ENCODE measurements around the gene DUS1L.

DUS1L gene

DNA sequence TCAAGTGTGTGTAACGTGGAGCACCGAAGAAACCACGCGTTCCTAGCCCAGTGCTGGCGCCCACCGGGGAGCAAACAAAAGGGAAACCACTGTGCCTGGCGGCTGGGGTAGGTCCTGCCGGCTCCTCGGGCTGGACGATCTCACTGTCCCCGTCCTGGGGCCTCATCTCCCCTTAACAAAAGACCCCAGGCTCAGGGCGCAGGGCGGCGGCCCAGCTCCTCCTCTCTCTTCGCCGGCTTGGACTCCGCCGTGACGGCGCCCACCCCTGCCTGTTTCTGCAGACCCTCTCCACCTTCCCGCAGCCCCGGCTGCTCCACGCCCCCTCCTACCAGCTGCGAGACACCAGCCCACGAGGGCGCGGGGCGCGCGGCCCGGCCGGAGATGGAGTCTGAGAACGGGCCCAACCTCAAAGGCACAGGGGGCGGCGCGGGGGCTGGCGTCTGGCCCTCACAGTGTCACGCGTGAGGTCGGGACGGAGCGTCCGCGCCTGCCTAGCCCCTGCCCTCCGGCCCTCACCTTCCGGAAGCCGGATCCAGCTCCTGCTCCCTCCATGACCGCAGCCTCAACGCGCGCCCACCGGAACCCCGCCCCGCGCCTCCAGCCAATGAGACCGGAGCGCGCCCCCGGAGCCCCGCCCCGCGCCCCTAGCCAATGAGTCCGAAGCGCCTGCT lies 43.2 kb downstream of the DUS1L start, which contains the start of gene CENPX:
Gene CENPX (minus strand): TSS at position 569 of the 671 bp plus-strand sequence. CDS start 17 bp downstream, at position 552.
- peak; percentile 58 for DNase-seq

DNA sequence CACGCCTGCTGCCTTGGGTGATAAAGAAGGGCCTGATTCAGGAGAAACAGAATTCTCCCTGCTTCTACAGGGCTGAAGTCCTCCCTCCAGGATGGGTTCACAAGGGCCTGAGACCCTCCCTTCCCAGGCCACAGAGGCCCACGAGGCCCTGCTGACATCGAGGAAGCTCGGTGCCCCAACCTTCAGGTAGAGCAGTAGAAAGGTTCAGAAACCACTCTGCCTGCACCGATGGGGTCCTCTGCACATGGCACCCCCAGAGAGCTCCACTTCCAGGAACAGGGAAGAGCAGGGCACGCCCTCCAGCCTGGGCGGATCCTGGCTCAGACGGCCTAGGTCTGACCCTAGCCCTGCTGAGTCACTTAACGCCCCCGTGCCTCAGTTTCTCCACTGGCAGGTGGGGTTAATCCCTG lies 43.7 kb downstream of the DUS1L start:
- no peak for DNase-seq

DNA sequence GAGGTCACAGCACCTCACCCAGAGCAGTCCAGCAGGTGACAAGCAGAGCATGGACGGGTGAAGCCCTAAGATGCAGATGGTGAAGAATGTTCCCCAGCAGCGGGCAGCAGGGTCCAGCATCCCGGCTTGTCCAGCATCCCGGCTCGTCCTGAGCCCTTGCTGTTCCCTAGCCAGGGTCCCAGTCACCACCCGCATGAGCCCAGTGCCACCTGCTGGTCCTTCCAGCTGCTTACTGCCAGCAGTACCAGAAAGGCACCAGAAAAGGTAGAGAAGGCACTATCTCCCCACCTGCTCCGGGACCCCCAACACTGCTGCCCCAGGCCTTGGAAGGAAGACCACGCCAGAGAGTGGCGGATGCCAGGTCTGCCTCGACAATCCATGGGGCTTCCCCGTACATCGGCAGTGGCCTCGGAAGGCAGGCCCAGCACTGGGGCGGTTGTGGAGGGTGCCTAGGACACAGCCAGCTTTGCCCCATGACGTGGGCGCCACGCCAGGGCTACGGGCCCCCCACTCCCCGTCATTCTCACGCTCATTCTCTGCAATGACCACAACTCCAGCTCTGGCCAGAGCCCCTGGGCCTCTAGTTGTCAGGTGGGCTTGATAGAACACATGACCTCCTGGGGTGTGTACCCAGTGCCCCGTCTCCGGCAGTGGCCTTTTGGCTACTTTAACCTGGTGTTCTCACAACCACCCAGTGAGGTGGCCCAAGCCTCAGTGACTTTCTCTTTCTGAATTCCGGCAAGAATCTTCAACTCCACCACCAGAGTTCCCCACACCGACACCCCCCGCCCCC lies 44.3 kb downstream of the DUS1L start:
- peak; percentile 72 for DNase-seq

DNA sequence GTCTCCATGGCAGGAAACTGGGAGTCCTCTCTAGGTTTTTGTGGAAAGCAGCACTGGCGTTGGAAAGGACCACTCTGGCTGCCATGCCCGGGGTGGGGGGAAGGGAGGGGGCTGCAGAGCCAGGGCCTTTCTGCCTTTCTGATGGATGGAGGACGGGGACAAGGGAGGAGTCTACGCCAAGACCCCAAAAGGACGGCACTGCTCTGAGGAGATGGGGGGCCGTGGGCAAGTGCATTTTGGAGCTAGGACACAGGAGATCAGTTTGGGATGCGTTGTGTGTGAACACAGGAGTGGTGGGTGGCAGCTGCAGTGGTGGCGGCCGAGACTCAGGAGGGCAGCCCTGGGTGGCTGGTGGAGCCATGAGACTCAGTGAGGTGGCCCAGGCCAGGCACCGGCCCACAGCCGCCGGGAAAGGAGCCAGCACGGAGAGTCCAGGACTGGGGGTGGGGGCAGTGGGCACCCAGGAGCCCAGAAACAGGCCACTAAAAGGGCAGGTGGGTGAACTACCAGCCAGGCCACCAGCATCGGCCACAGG lies 45.0 kb downstream of the DUS1L start:
- no peak for DNase-seq

DNA sequence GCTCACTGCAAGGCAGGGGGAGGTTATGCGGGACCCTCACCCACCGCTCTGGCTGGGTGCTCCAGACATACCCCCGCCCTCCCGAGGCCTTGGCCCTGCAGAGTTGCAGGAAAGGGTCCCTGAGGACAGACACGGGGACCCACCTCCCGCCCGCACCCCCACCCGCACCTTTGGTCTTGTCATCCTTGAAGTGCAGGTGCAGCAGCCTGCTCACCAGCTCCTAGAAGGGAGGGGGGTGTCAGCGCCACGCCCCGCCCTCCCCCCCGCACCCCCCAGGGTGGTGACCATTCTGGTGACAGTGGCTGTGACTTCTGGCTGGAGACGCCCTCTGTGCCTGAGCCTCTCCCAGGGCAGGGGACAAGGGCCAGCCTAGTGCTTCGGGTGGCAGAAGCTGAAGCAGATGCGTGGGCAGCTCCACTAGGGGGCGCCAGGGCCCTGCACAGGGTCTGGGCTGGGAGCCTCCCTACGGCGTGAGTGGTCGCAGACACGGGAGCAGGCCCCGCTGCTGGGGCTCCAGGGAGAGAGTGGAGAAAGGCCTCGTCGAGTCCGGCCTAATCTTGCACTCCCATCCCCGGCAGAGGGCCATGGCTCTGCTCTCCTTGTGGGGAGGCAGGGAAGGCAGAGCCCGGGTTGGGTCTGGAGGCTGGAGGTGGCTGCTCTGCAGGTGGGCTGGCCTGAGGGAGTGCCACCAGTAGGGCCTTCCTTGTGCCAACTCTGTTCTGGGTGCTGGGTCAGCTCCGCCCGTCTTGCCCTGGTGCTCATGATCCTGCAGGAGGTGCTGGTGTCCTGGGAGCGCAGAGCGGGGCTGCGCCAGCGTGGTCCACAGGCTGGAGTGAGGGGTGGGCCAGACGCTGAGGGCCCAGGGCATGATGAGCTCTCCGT lies 45.7 kb downstream of the DUS1L start:
- DNase-seq: peak; percentile 84

DNA sequence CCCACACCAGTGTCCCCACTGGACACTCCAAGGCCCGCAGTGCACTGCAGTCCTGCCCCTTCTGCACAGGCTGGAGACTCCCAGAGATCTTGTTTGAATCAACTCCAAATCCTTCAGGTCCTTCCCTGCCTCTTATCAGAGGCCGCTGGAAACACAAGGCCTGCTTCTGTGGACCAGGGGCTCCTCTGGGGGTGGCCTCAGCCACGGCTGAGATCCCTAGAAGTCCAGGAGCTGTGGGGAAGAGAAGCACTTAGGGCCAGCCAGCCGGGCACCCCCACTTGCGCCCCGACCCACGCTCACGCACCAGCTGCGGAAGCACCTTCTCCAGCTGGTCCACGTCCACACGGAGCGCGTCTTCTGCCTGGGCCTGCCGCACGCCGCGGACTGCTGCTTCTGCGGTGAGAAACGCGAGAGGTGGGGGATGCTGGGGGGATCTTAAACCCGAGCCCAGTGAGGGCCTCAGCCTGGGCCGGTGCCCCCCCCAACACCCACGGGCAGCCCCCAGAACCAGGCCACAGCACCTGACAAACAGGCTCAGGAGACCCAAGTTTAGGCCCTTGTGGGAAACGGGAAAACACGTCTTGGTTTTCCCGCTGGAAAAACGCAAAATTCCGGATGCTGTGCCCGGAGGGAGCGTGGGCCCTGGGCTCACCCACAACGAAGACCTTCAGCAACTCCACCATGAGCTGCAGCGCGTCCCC lies 46.5 kb downstream of the DUS1L start:
- no peak for DNase-seq

DNA sequence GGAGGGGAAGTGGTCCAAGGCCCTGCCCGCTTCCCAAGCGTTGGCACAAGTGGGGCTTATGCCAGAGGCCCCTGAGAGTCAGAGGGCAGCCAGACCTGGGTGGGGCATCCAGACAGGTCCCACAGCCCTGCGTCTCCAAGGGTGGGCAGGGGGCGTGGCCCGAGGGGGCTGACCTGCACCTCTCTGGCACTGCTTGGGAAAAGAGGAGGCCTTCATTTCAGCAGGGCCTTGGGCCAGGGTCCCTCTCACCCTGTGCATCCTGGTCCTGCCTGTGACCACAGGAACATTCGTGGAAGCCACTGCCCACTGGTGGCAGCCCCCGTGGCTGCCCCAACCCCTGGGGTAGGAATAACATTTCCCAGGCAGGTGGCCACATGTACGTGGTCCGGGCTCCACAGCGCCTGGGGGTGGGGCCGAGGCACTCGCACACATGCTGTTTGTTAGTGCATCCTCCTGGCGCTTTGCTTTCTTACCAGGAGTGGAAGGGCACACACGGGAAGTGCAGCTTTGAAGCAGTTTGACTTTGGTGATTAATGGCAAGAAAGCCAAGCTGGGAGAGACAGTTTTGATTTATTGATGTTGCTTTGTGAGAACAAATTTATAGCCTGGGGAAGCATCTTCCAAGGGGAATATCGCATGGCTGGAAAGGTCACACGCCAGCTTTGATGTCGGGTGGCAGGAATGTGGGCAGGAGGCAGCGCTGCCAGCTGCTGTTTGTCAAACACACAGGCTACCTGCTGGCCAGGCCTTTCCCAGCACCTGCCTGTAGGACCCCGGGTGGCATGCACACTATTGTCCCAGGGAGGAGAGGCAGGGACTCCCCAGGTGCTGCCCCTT lies 47.2 kb downstream of the DUS1L start:
- peak; percentile 28 for DNase-seq

DNA sequence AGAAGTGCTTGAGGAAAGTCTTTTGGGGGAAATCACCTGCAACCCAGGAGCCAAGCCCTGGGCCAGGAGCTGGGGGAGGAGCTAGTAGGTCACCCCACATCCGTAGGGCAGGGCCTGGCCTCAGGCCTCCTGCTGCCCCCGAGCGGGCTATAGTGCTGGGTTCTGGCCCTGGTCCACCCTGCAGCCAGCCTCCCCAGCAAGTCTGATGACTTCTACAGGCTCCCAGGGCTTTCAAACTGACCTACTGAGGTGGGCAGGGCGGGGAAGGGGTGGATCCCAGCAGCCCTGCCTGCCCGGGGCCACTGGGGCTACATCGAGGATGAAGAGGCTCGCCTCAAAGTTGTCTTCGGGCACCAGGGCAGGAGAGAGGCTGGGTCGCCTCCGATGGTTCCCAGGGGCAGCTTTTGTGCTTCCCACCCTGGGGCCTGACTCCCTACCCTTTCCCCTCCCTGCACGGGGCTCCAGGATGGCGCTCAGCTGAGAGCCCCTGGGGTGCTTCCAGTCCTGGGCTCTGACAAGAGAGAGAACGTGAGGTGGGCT lies 47.9 kb downstream of the DUS1L start:
- no peak for DNase-seq

DNA sequence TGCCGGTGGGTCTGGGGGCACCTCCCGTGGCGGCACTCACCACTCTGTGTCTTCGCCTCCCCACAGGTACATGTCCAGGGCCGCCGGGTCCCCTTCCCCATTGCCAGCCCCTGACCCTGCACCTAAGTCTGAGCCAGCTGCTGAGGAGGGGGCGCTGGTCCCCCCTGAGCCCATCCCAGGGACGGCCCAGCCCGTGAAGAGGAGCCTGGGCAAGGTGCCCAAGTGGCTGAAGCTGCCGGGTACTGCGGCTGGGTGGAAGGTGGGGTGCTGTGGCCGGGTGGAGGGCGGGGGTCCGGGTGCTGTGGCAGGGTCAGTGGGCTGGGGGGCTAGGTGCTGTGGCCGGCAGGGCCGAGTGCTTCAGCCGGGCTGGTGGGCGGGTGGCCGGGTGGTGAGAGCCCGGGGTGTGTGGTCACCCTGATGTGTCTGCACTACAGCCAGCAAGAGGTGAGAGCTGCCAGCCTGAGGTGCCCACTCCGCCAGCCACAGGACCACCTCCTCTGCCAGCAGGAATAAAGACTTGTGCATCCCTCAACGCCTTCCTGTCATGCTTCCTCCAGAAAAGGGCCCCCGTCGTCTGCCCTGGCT lies 48.6 kb downstream of the DUS1L start:
- no peak for DNase-seq

DNA sequence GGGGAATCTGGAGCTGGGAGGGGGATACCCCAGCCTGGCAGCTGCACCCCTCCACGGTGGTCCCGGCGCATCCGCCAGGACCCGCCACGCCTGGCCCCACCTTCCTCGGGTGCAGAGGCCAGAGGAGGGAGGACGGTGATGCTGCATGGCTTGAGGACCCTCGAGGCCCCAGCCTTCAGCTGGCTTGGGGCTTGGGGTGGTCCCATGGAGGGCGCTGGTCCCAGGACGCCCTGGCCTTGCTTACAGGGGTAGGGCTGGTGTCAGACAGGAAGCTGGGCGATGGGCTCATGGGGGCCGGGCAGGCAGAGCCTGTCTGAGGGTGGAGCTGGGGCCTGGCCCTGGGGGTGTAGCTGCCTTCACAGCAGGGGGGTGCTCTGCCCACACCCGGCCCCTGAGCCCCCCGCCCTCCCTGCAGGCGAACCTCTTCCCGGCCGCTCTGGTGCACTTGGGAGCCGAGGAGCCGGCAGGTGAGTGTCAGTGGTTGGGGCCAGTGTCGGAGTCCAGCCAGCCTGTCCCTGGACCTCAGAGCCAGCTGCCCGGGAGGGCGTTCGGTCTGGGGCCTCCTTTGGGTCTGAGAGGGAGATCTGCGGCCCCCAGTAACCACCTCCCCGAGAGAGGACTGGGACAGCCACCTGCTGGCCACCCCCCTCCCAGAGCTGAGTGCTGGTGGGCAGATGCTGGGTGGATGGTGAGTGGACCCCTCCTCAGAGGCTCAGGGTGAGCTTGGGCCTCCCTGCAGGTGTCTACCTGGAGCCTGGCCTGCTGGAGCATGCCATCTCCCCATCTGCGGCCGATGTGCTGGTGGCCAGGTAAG lies 49.3 kb downstream of the DUS1L start:
- no peak for DNase-seq

DNA sequence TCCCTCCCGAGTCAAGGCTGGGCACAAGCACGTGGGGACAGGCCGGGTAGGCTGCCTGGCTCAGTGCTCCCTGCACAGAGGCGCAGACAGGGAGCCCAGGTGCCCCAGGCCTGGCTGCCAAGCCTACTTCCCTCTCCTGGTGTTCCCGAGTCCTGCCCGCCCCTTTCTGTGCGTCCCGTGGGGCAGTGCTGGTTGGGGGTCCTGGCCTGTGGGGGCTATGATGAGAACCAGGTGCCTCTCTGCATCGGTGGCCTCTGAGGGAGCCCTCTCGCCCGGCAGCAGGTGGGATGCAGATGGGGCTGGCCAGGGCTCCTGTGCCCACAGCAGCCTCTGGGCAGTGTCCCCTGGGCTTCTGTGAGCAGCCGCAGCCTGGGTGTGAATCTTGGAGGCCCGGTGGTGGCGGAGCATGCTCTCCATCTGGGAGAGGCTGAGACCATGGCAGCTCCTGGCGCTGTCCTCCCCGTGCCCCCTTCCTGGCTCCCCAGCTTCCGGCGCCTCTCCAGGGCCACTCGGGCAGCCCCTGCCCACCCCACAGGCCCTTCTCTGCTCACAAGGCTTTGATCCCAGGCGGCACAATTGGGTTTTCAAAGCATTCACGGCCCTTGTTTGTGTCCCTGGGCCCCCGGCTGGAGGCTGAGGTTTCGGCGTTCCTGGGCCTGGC lies 50.2 kb downstream of the DUS1L start:
- no peak for DNase-seq

DNA sequence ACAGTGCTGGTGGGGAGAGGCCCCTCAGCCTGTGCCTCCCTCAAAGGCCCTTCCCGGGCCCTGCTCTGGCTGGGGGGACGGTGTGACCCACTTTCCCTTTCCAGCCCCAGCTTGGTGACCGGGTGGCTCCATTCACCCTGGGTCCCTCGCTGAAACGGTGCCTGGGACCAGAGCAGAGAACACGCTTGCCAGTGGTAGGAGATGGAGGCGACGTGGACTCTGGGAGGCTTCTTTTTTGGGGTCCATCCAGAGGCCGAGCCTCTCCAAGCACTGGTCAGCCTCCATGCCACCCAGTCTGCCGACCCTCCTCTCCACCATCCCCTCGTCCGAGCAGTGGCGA lies 50.7 kb downstream of the DUS1L start:
- no peak for DNase-seq

DNA sequence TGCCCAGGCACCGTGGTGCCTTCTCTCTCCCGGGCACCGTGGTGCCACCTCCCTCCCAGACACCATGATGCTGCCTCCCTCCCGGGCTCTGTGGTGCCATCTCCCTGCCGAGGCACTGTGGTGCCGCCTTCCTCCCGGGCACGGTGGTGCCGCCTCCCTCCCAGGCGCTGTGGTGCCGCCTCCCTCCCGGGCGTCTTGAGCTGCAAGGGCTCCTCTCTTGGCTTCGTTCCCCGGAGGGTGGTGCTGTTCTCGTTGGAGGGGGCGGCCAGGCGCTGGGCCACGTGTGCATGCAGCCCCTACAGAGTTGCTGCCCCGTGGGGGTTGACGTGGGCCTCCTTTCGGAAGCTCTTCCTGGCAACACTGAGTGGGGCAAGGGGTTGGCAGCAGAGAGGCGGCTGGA lies 51.2 kb downstream of the DUS1L start:
- no peak for DNase-seq

DNA sequence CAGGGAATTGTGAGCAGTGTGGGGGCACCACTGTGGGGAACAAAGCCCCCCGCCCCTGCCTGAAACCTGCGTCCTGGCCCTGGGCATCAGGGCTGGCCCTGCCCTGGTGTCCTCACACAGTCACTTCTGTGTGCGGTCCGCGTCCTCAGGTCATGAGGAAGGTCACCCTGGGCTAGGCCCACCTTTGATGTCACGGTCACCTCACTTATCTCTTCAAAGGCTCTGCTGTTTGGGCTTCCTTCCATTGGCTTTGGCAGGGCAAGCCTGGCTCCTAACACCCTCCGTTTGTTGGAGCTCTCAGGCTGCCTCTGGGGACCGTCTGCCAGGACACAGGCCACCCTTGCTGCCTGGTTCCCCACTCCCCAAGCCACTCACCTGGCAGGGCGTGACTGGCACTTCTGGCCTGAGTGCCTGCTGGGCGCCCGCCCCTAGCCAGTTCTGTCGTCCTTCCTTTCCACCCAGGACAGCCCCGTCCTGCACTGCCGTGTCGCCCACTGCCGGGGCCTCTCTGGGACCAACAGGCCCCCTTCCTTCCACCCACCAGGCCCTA lies 51.8 kb downstream of the DUS1L start:
- no peak for DNase-seq

DNA sequence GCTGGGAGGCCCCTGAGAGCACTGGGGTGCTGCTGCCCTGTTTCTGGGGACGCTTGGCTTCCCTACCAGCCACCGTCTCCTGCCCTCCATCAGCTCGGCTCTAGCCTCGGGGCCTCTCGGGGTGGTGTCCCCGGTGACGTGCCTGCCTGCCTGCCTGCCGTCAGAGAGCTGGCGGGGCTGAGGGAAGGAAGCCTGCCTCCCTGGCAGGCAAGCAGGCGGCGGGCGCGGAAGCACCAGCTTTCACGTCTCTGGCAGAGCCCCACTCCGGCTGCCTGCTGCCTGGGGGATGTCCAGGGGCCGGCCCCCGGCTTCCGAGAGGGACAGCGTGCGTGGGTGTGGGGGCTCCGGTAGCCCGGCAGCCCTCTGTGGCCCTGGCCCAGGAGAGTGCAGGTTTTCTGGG lies 52.3 kb downstream of the DUS1L start:
- no peak for DNase-seq

DNA sequence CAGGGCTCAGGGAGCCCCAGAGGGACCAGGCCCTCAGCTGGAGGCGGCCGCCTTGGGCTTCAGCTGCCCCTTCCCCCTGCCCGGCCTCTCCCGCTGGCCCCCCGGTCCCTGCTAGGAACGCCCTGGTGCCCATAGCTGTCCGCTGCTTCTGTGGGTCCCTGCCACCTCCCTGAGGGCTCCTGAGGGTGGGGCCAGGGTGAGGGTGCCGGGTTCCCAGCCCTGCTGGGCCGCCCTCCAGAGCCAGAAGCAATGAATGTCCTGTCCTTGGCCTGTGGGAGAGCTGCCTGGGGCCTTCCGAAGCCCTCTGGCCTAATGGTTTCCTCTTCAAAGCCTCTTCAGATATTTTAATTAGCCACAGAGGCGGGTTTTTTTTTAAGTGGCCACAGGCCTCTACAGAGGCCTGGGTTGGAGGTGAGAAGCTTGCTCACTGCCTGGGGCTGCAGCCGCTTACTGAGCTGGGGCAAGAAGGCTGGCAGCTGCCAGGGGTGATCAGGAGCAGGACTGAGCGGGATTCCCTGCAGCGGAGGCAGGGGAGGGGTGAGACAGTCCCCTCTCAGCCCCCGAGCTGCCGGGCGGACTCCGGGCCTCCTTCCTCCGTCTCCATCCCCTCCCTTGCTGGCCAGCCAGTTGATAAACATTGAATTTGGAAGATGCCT lies 52.8 kb downstream of the DUS1L start:
- DNase-seq: no peak

DNA sequence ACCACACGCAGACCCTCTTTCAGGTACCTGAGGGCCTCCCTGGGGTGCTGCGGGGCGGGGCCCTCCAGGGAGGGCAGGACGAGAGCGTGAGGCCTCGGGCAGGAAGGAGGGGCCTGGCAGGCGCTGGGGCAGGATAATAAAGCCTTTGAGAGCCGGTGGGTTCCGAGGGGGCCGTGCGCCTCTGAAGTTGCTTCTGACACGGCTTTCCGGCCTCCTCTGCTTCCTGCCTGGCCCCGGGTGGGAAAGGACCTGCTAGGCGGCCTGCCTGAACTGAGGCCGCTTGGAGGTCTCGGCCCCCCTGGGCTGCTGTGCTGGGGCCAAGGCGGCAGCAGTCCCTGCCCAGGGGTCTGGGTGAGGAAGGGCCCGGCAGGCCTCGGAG lies 53.4 kb downstream of the DUS1L start:
- DNase-seq: no peak

DNA sequence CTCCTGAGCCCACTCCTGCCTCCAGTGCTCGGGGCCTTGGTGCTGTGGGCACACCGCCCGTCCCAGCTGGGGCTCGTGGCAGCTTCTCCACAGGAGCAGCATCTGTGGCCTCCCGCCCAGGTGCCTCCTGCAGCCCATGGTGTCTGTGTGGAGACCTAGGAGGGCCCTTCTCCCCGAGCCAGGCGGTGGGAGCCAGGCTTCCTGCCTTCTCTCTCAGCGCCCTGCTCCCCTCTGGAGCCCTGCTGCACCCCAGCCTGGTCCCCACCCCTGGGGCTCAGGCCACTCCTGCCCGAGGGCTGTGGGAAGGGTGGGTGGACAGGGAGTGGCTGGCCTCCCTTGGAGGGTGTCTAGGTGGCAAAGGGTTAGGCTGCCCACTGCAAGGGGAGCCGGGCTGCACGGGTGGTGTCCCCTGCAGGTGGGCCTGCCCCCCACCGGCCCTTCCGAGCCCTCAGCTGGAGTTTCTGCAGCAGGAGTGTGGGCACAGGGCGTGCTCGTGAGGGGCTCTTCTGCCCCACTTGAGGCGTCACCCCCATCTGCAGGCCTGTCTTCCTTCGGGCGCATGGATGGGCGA lies 53.9 kb downstream of the DUS1L start:
- DNase-seq: no peak

Data from NCI-H82 (cell line).